Liver (tissue), 3 donors: ENCODE measurements around the gene KRT32.

Experiments used
- GABPA ChIP-seq, 2 donors: IDR thresholded peaks in 1 of 2; conservative IDR thresholded peaks in 1 of 2; 2 replicates each; pipeline ENCODE4 v1.6.1; 2016; ENCODE audit warnings: antibody characterized with exemption in 2 of 2, mild to moderate bottlenecking in 1 of 2, moderate library complexity in 1 of 2
- JUND ChIP-seq, 2 donors: IDR thresholded peaks; 2 replicates each; pipeline ENCODE4 v1.6.1; 2016; ENCODE audit warnings: antibody characterized with exemption in 2 of 2
- MAX ChIP-seq: IDR thresholded peaks from 2 replicates; pipeline ENCODE4 v1.6.1; 2016; ENCODE audit warnings: antibody characterized with exemption
- RAD21 ChIP-seq, 2 donors: IDR thresholded peaks; 2 replicates each; pipeline ENCODE4 v1.6.1; 2016; ENCODE audit warnings: antibody characterized with exemption in 2 of 2, mild to moderate bottlenecking in 2 of 2
- SP1 ChIP-seq: IDR thresholded peaks from 2 replicates; pipeline ENCODE4 v1.6.1; 2018; ENCODE audit warnings: antibody characterized with exemption, mild to moderate bottlenecking
- TAF1 ChIP-seq: conservative IDR thresholded peaks from 2 replicates; pipeline ENCODE4 v1.6.1; 2016; ENCODE audit warnings: antibody characterized with exemption, mild to moderate bottlenecking
- TF ChIP-seq, protein P1 (sequence below): fragments of 150-350 bp; IDR thresholded peaks from 2 replicates; pipeline ENCODE4 v1.5.1; 2017; ENCODE audit warnings: improper control_type of control experiment, low read depth, low read length; ENCODE audit not compliant: missing input control
- TF ChIP-seq, protein P2 (sequence below): IDR thresholded peaks from 2 replicates; pipeline ENCODE4 v1.6.1; 2016; ENCODE audit warnings: antibody characterized with exemption
- donor health status: healthy.
- donor health status: healthy.

- TF ChIP-seq, protein P1, sequence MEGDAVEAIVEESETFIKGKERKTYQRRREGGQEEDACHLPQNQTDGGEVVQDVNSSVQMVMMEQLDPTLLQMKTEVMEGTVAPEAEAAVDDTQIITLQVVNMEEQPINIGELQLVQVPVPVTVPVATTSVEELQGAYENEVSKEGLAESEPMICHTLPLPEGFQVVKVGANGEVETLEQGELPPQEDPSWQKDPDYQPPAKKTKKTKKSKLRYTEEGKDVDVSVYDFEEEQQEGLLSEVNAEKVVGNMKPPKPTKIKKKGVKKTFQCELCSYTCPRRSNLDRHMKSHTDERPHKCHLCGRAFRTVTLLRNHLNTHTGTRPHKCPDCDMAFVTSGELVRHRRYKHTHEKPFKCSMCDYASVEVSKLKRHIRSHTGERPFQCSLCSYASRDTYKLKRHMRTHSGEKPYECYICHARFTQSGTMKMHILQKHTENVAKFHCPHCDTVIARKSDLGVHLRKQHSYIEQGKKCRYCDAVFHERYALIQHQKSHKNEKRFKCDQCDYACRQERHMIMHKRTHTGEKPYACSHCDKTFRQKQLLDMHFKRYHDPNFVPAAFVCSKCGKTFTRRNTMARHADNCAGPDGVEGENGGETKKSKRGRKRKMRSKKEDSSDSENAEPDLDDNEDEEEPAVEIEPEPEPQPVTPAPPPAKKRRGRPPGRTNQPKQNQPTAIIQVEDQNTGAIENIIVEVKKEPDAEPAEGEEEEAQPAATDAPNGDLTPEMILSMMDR: peak; percentile 48
- TF ChIP-seq GABPA (IDR thresholded peaks at IDR 0.05 in 1 of 2, conservative IDR thresholded peaks at IDR 0.05 in 1 of 2): no peak
- no peak for TF ChIP-seq MAX
- no peak for TF ChIP-seq JUND (IDR thresholded peaks at IDR 0.05)
- TF ChIP-seq TAF1: no peak
- peak; percentile 66 to 76 for TF ChIP-seq RAD21 (IDR thresholded peaks at IDR 0.05)
- no peak for TF ChIP-seq SP1
- TF ChIP-seq, protein P2, sequence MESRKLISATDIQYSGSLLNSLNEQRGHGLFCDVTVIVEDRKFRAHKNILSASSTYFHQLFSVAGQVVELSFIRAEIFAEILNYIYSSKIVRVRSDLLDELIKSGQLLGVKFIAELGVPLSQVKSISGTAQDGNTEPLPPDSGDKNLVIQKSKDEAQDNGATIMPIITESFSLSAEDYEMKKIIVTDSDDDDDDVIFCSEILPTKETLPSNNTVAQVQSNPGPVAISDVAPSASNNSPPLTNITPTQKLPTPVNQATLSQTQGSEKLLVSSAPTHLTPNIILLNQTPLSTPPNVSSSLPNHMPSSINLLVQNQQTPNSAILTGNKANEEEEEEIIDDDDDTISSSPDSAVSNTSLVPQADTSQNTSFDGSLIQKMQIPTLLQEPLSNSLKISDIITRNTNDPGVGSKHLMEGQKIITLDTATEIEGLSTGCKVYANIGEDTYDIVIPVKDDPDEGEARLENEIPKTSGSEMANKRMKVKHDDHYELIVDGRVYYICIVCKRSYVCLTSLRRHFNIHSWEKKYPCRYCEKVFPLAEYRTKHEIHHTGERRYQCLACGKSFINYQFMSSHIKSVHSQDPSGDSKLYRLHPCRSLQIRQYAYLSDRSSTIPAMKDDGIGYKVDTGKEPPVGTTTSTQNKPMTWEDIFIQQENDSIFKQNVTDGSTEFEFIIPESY: no peak
These were observed 29.8 kb upstream of the KRT32 start for GRCh38 chr17:41496803-41497484.
